ENCODE measurements around the gene TMEM219.

DNA sequence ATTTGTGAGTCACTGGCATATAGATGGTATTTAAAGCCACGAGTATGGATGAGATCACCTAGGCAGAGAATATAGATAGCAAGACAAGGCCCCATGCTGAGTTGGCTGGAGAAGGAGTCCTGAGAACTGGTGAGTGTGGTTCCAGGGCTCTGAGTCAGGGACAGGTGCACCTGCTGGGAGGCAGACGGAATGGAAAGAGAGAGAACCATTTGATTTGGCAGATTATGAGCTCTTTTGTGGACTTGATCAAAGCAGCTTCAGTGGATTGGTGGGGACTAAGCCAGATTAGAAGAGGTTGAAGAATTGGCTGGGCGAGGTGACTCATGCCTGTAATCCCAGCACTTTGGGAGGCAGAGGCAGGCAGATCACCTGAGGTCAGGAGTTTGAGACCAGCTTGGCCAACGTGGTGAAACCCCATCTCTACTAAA lies 56.9 kb downstream of the TMEM219 start:
- TF ChIP-seq POLR2A (IDR thresholded peaks at IDR 0.05; ENCODE audit: low read depth, low read length) (no peak), YY1 (IDR thresholded peaks at IDR 0.05; ENCODE audit: low read depth, low read length) (no peak), NFIC (IDR thresholded peaks at IDR 0.05; ENCODE audit: low read depth, low read length) (no peak), EP300 (IDR thresholded peaks at IDR 0.05; ENCODE audit: borderline replicate concordance in 1 of 2, control insufficient read depth in 1 of 2, low read depth in 2 of 2, low read length in 2 of 2) (no peak), ASH2L (IDR thresholded peaks at IDR 0.05; ENCODE audit: borderline replicate concordance, low read depth) (no peak), TBL1XR1 (IDR thresholded peaks at IDR 0.05; ENCODE audit: low read depth, low read length) (no peak)
- TF ChIP-seq, protein P1, sequence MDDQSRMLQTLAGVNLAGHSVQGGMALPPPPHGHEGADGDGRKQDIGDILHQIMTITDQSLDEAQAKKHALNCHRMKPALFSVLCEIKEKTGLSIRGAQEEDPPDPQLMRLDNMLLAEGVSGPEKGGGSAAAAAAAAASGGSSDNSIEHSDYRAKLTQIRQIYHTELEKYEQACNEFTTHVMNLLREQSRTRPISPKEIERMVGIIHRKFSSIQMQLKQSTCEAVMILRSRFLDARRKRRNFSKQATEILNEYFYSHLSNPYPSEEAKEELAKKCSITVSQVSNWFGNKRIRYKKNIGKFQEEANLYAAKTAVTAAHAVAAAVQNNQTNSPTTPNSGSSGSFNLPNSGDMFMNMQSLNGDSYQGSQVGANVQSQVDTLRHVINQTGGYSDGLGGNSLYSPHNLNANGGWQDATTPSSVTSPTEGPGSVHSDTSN (IDR thresholded peaks at IDR 0.05; ENCODE audit: insufficient replicate concordance, low read depth, low read length) = no peak
- TF ChIP-seq, protein P2, sequence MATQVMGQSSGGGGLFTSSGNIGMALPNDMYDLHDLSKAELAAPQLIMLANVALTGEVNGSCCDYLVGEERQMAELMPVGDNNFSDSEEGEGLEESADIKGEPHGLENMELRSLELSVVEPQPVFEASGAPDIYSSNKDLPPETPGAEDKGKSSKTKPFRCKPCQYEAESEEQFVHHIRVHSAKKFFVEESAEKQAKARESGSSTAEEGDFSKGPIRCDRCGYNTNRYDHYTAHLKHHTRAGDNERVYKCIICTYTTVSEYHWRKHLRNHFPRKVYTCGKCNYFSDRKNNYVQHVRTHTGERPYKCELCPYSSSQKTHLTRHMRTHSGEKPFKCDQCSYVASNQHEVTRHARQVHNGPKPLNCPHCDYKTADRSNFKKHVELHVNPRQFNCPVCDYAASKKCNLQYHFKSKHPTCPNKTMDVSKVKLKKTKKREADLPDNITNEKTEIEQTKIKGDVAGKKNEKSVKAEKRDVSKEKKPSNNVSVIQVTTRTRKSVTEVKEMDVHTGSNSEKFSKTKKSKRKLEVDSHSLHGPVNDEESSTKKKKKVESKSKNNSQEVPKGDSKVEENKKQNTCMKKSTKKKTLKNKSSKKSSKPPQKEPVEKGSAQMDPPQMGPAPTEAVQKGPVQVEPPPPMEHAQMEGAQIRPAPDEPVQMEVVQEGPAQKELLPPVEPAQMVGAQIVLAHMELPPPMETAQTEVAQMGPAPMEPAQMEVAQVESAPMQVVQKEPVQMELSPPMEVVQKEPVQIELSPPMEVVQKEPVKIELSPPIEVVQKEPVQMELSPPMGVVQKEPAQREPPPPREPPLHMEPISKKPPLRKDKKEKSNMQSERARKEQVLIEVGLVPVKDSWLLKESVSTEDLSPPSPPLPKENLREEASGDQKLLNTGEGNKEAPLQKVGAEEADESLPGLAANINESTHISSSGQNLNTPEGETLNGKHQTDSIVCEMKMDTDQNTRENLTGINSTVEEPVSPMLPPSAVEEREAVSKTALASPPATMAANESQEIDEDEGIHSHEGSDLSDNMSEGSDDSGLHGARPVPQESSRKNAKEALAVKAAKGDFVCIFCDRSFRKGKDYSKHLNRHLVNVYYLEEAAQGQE (IDR thresholded peaks at IDR 0.05; ENCODE audit: low read depth, low read length) = no peak
- TF ChIP-seq, protein P3, sequence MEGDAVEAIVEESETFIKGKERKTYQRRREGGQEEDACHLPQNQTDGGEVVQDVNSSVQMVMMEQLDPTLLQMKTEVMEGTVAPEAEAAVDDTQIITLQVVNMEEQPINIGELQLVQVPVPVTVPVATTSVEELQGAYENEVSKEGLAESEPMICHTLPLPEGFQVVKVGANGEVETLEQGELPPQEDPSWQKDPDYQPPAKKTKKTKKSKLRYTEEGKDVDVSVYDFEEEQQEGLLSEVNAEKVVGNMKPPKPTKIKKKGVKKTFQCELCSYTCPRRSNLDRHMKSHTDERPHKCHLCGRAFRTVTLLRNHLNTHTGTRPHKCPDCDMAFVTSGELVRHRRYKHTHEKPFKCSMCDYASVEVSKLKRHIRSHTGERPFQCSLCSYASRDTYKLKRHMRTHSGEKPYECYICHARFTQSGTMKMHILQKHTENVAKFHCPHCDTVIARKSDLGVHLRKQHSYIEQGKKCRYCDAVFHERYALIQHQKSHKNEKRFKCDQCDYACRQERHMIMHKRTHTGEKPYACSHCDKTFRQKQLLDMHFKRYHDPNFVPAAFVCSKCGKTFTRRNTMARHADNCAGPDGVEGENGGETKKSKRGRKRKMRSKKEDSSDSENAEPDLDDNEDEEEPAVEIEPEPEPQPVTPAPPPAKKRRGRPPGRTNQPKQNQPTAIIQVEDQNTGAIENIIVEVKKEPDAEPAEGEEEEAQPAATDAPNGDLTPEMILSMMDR (IDR thresholded peaks at IDR 0.05 in 2 of 3, conservative IDR thresholded peaks at IDR 0.05 in 1 of 3; ENCODE audit: control insufficient read depth in 2 of 3, extremely low read depth in 1 of 3, insufficient read depth in 1 of 3, low read depth in 3 of 3, low read length in 3 of 3) = no peak

All from GM12878 (cell line).